DMS114 treated with DMSO at 0.1 percent for 48 hours (cell line): ENCODE measurements around the gene VAMP8.
"Not testable (repeated sequence)": the region's sequence is repeated elsewhere in the genome, so short reads cannot be mapped to it uniquely, and the experiment has no call there.

Experiments
- DNase-seq: peaks from one replicate; lab custom pipeline; 2025; ENCODE audit not compliant: unreplicated experiment; lab: John Stamatoyannopoulos, UW

VAMP8 gene

GRCh38 chr2:85579266-85579935, 2.0 kb downstream of the VAMP8 start:
- DNase-seq = no peak

- no peak for DNase-seq
These were observed 2.8 kb downstream of the VAMP8 start for GRCh38 chr2:85580206-85580605.

- no peak for DNase-seq
These were observed 5.1 kb downstream of the VAMP8 start for GRCh38 chr2:85582492-85582891.

GRCh38 chr2:85583667-85584353, 6.4 kb downstream of the VAMP8 start:
- DNase-seq = no peak

GRCh38 chr2:85584354-85584856, 7.0 kb downstream of the VAMP8 start, which contains the start of gene VAMP5:
TSS of gene VAMP5 (plus strand) at chr2:85584431. CDS start at chr2:85584491, 60 bp downstream.
- DNase-seq = no peak

GRCh38 chr2:85584857-85585780, 7.7 kb downstream of the VAMP8 start:
- no peak for DNase-seq

GRCh38 chr2:85585781-85586105, 8.4 kb downstream of the VAMP8 start:
- no peak for DNase-seq

GRCh38 chr2:85588236-85588635, 10.8 kb downstream of the VAMP8 start:
- DNase-seq = no peak

- DNase-seq = no peak
These were observed 11.3 kb downstream of the VAMP8 start for GRCh38 chr2:85588645-85589044.

GRCh38 chr2:85589181-85589580, 11.8 kb downstream of the VAMP8 start:
- no peak for DNase-seq

GRCh38 chr2:85589982-85590791, 12.8 kb downstream of the VAMP8 start:
- DNase-seq = no peak

- no peak for DNase-seq
These were observed 13.6 kb downstream of the VAMP8 start for GRCh38 chr2:85590950-85591349.

GRCh38 chr2:85591563-85591962, 14.2 kb downstream of the VAMP8 start:
- no peak for DNase-seq

GRCh38 chr2:85592299-85592698, 14.9 kb downstream of the VAMP8 start:
- DNase-seq = not testable (repeated sequence)

- no peak for DNase-seq
These were observed 15.6 kb downstream of the VAMP8 start for GRCh38 chr2:85593023-85593422.

GRCh38 chr2:85594715-85595300, 17.4 kb downstream of the VAMP8 start:
- no peak for DNase-seq

GRCh38 chr2:85595301-85596025, 18.1 kb downstream of the VAMP8 start, which contains the start of gene RNF181:
TSS of gene RNF181 (plus strand) at chr2:85595745. CDS start at chr2:85595764, 19 bp downstream.
- peak; percentile 99 for DNase-seq

GRCh38 chr2:85596026-85596333, 18.6 kb downstream of the VAMP8 start:
- no peak for DNase-seq

GRCh38 chr2:85596486-85597143, 19.2 kb downstream of the VAMP8 start:
- no peak for DNase-seq
